Stimulated activated CD8-positive, alpha-beta memory T cell treated with anti-CD3 and anti-CD28 coated beads, Interleukin-12 subunit alpha, Interleukin-12 subunit beta, amount 100 ng/mL, for 4 hours (primary cell): ENCODE data around the gene ARHGEF4.
"Not testable (repeated sequence)": the region's sequence is repeated elsewhere in the genome, so short reads cannot be mapped to it uniquely, and the experiment has no call there.

ENCODE experiments used
- DNase-seq: peaks from one replicate; pipeline ENCODE4 v3.0.0-alpha.2; 2020; ENCODE audit warnings: low read depth

ARHGEF4 gene

GRCh38 chr2:130977461-130978050 is 140.8 kb downstream of the ARHGEF4 start:
- no peak for DNase-seq

- DNase-seq, result no peak
Observed at GRCh38 chr2:130981667-130982066, 145.0 kb downstream of the ARHGEF4 start.

- no peak for DNase-seq
Observed at GRCh38 chr2:130985206-130985780, 148.6 kb downstream of the ARHGEF4 start.

- DNase-seq, result no peak
Observed at GRCh38 chr2:130985831-130986649, 149.3 kb downstream of the ARHGEF4 start.

- DNase-seq, result no peak
Observed at GRCh38 chr2:130986890-130987493, 150.3 kb downstream of the ARHGEF4 start.

GRCh38 chr2:130987519-130988425 is 151.1 kb downstream of the ARHGEF4 start:
- DNase-seq, result no peak

GRCh38 chr2:130991446-130991845 is 154.7 kb downstream of the ARHGEF4 start:
- DNase-seq, result not testable (repeated sequence)

- DNase-seq, result not testable (repeated sequence)
Observed at GRCh38 chr2:130992003-130992402, 155.3 kb downstream of the ARHGEF4 start.

- no peak for DNase-seq
Observed at GRCh38 chr2:130996691-130997090, 160.0 kb downstream of the ARHGEF4 start.

GRCh38 chr2:130997198-130997597 is 160.5 kb downstream of the ARHGEF4 start:
- no peak for DNase-seq

- DNase-seq, result no peak
Observed at GRCh38 chr2:130998561-130998960, 161.8 kb downstream of the ARHGEF4 start.

- DNase-seq, result no peak
Observed at GRCh38 chr2:131004446-131005209, 167.9 kb downstream of the ARHGEF4 start.

- no peak for DNase-seq
Observed at GRCh38 chr2:131005216-131005935, 168.7 kb downstream of the ARHGEF4 start.

- DNase-seq, result no peak
Observed at GRCh38 chr2:131006561-131006960, 169.8 kb downstream of the ARHGEF4 start.

- no peak for DNase-seq
Observed at GRCh38 chr2:131008967-131009366, 172.3 kb downstream of the ARHGEF4 start.

GRCh38 chr2:131009713-131010475 is 173.2 kb downstream of the ARHGEF4 start:
- no peak for DNase-seq

- DNase-seq, result no peak
Observed at GRCh38 chr2:131010566-131010965, 173.9 kb downstream of the ARHGEF4 start.

- no peak for DNase-seq
Observed at GRCh38 chr2:131011486-131011885, 174.8 kb downstream of the ARHGEF4 start.

GRCh38 chr2:131014141-131014540 is 177.4 kb downstream of the ARHGEF4 start:
- no peak for DNase-seq

GRCh38 chr2:131015764-131016163 is 179.1 kb downstream of the ARHGEF4 start:
- no peak for DNase-seq
